Kidney (tissue), 14 donors: ENCODE results near the gene SRGAP3. TPM values are rescaled to one million over a fixed set of nuclear protein-coding genes. Genes with fewer than 3 reads are reported as not detected.

ENCODE experiments used
- DNase-seq, 5 donors: peaks; one replicate each; pipeline ENCODE4 v3.0.0-alpha.2; 2013 to 2020
- FAIRE-seq: peaks from 2 replicates; lab custom pipeline; 2012; peaks lifted over from hg19 to GRCh38; lab: Jason Lieb, UNC
- H3K27ac ChIP-seq, 2 donors: one replicate each; pipeline ENCODE4 v1.7.0; 2013; ENCODE audit warnings: low read depth in 2 of 2, low read length in 2 of 2, inconsistent platforms in 1 of 2
- H3K27me3 ChIP-seq: one replicate; pipeline ENCODE4 v1.7.1; 2013; ENCODE audit warnings: low read length, inconsistent platforms; ENCODE audit not compliant: control insufficient read depth, insufficient read depth
- H3K36me3 ChIP-seq, 3 donors: one replicate each; pipeline versions ENCODE4 v1.7.0 to v1.7.1; 2013; ENCODE audit warnings: low read length in 3 of 3, control low read depth in 1 of 3, inconsistent platforms in 1 of 3; ENCODE audit not compliant: insufficient read depth in 3 of 3, control insufficient read depth in 2 of 3
- H3K4me1 ChIP-seq, 3 donors: one replicate each; pipeline versions ENCODE4 v1.7.0 to v1.7.1; 2013; ENCODE audit warnings: low read length in 3 of 3, inconsistent platforms in 1 of 3, low read depth in 1 of 3; ENCODE audit not compliant: control insufficient read depth in 2 of 3, insufficient read depth in 2 of 3
- H3K4me3 ChIP-seq, 3 donors: one replicate each; pipeline versions ENCODE4 v1.7.0 to v1.8.1; 2013; ENCODE audit warnings: low read length in 3 of 3, control low read depth in 1 of 3, inconsistent platforms in 1 of 3
- H3K9ac ChIP-seq, 3 donors: one replicate each; pipeline versions ENCODE4 v1.7.0 to v1.7.1; 2013; ENCODE audit warnings: low read length in 3 of 3, control low read depth in 1 of 3, inconsistent platforms in 1 of 3
- H3K9me3 ChIP-seq, 3 donors: one replicate each; pipeline versions ENCODE4 v1.7.0 to v1.7.1; 2013; ENCODE audit warnings: low read length in 3 of 3, control low read depth in 1 of 3, inconsistent platforms in 1 of 3; ENCODE audit not compliant: control insufficient read depth in 2 of 3, insufficient read depth in 1 of 3
- CTCF ChIP-seq: IDR thresholded peaks from 3 replicates; pipeline ENCODE4 v1.5.1; 2012; ENCODE audit warnings: mild to moderate bottlenecking, moderate library complexity, borderline replicate concordance; ENCODE audit not compliant: insufficient read depth; ENCODE audit errors: extremely low read depth
- intact Hi-C: fragments of 100-400 bp; cut with DNase I; formaldehyde crosslinking; loops from one replicate; pipeline ENCODE4 v1.11.1; 2022
- polyA plus RNA-seq: library from polyadenylated mRNA; stranded (reverse); fragments of 350-450 nt; fragmentation: Illumina TruSeq; extraction: RNeasy Lipid Tissue Mini Kit (QIAGEN cat#74804); gene quantifications from one replicate; pipeline ENCODE4 v1.2.3, GENCODE V29; 2014; ENCODE audit warnings: low read depth, low replicate concordance; ENCODE audit not compliant: insufficient read depth
- total RNA-seq: library from RNA; stranded (reverse); fragmentation: NEBNext Ultra II Directional; extraction: Animal tissue kit (Norgen Biotek cat#: 25700); gene quantifications from one replicate; pipeline ENCODE4 v1.2.1, GENCODE V29; 2021
- donor health status: control.
- donor health status: control.
- donor health status: control.
- donor health status: control.
- donor health status: control.
- donor health status: DM: yes; HTN: yes; CAD: no.
- donor health status: Normal renal cell carcinoma (clear cell type).

SRGAP3 gene
- total and polyA plus RNA-seq, 2 donors from 2014 or later: 4.1 to 24.3 TPM

- H3K9me3 ChIP-seq: no peaks in the 10 kb centered on the region
- FAIRE-seq (no peak), DNase-seq (no peak)
- H3K27me3 ChIP-seq: no peaks in the 10 kb centered on the region
- TF ChIP-seq CTCF: no peak
- no peaks in the 10 kb centered on the region for H3K36me3 ChIP-seq
- H3K9ac ChIP-seq: no peak overlapping the region
- intact Hi-C loops: no loop called here
- no peak overlapping the region for H3K27ac ChIP-seq
- H3K4me3 ChIP-seq: no peak overlapping the region
- H3K4me1 ChIP-seq: no peaks in the 10 kb centered on the region
Measured at GRCh38 chr3:9217784-9218513, 31.5 kb downstream of the SRGAP3 start.

GRCh38 chr3:9216736-9217135, 32.7 kb downstream of the SRGAP3 start:
- Histone ChIP-seq H3K9me3 (no peaks in the 10 kb centered on the region), H3K27ac (no peak overlapping the region), H3K9ac (no peak overlapping the region), H3K4me3 (no peak overlapping the region), H3K4me1 (no peaks in the 10 kb centered on the region), H3K36me3 (no peaks in the 10 kb centered on the region), H3K27me3 (no peaks in the 10 kb centered on the region)
- DNase-seq (peak in 1 of 5 donors; percentile 37), FAIRE-seq (no peak)
- intact Hi-C loops: no loop called here
- no peak for TF ChIP-seq CTCF

GRCh38 chr3:9214599-9214998, 34.8 kb downstream of the SRGAP3 start:
- H3K27ac ChIP-seq: no peak overlapping the region
- no peak overlapping the region for H3K9ac ChIP-seq
- no peak overlapping the region for H3K4me3 ChIP-seq
- TF ChIP-seq CTCF: no peak
- DNase-seq: peak in 2 of 5 donors; percentile 49 to 52
- FAIRE-seq: no peak
- H3K27me3 ChIP-seq: no peaks in the 10 kb centered on the region
- no peaks in the 10 kb centered on the region for H3K9me3 ChIP-seq
- no peaks in the 10 kb centered on the region for H3K36me3 ChIP-seq
- intact Hi-C loops: no loop called here
- H3K4me1 ChIP-seq: no peaks in the 10 kb centered on the region
